OCI-M1 (cell line): Measurements from ENCODE around the gene DDR1.

Source experiments
- DNase-seq: peaks from one replicate; lab custom pipeline; 2025; lab: John Stamatoyannopoulos, UW

The DDR1 gene

GRCh38 chr6:30881392-30882203, 2.7 kb upstream of the DDR1 start:
- no peak for DNase-seq

- DNase-seq, result no peak
Observed at GRCh38 chr6:30882204-30882758, 2.0 kb upstream of the DDR1 start.

GRCh38 chr6:30882759-30883684, 1.3 kb upstream of the DDR1 start:
- DNase-seq, result no peak

- peak; percentile 30 for DNase-seq
Observed at GRCh38 chr6:30884521-30885480, 482 bp downstream of the DDR1 start.

- DNase-seq, result no peak
Observed at GRCh38 chr6:30885481-30885998, 1.2 kb downstream of the DDR1 start.

- no peak for DNase-seq
Observed at GRCh38 chr6:30885999-30886896, 1.9 kb downstream of the DDR1 start.

GRCh38 chr6:30886897-30887255, 2.6 kb downstream of the DDR1 start:
- DNase-seq, result no peak

DNA sequence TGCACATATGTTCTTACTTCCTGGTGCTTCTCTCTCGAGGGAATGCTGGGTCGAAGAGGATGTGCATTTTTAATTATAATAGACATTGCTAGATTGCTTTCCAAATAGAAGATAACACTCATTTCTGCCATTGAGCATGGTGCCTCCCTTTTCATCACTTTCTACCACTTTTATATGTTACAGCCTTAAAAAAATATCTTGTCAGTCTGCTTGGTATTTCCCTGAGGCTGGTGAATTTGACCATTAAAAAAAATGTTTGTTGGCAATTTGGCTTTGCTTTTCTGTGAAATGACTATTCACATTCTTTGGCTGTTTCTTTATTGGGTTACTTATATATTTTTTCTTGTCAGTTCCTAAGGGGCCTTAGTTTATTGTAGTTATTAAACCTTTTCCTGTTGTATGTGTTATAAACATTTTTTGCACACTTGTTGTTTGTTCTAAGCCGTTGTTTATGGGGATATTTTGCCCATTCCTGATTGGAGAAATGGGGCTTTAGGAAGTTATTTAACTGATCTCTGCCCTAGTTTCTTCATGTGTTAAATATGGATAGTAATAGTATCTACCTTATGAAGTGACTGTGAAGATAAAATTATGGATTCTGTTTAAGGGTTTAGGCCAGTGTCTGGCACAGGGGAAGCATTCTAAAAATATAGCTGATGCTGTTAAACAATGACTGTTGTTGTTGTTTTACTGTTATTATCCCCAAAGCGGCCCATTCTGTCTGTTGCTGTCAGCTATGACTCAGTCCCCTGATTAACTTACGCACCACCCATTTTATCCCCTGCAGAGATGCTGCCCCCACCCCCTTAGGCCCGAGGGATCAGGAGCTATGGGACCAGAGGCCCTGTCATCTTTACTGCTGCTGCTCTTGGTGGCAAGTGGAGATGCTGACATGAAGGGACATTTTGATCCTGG, 3.8 kb downstream of the DDR1 start:
- DNase-seq, result no peak

DNA sequence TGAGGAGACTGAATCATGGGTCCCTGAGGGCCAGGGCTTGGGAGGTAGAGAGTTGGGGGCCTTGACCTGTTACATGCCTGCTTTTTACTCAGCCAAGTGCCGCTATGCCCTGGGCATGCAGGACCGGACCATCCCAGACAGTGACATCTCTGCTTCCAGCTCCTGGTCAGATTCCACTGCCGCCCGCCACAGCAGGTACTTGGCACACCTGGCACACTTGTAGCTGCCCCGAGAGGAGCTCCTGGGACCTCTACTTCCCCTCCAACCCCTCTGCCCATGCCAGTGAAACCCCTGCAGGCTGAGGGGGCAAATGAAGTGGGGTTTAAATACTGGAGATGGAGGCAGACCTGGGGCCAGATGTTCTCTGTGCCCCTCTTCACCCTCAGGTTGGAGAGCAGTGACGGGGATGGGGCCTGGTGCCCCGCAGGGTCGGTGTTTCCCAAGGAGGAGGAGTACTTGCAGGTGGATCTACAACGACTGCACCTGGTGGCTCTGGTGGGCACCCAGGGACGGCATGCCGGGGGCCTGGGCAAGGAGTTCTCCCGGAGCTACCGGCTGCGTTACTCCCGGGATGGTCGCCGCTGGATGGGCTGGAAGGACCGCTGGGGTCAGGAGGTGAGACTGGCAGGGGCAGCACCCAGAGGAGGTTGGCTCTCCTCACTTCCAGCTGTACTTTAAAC, 4.6 kb downstream of the DDR1 start:
- no peak for DNase-seq

GRCh38 chr6:30889496-30889885, 5.2 kb downstream of the DDR1 start:
- DNase-seq, result no peak

DNA sequence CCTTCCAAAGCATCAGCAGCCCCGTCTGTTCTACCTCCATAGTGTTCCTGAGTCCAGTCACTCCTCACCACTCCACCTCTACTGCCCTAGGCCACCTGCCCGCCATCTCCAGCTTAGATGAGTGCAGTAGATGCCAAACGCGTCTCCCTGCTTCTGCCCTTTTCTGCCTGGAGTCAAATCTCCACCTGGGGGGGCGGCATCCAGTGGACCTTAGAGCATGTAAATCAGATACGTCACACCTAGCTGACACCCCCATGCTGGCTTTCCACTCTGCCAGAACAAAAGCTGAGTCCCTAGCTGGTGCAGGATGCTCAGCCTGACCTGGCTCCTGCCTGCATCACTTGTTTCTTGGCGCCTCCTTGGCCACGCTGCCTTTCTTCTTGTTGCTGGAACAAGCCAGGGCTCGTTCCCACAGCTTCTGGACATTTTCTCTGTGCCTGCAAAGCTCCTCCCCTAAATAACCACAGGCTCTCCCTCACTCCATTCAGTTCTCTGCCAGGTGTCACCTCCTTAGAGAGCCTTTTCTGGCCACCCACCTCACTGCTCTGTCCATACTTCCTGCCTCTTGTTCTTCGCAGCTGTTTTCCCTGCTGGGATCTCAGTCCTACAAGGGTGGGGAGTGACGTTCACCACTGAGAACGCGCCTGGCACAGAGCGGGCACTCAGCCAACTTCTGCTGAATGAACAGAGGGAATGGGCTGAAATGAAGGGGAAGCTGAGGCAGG, 5.8 kb downstream of the DDR1 start:
- no peak for DNase-seq

GRCh38 chr6:30890646-30891449, 6.5 kb downstream of the DDR1 start:
- DNase-seq, result no peak

- DNase-seq, result no peak
Observed at GRCh38 chr6:30891450-30891723, 7.1 kb downstream of the DDR1 start.

- DNase-seq, result no peak
Observed at GRCh38 chr6:30891816-30892538, 7.7 kb downstream of the DDR1 start.

DNA sequence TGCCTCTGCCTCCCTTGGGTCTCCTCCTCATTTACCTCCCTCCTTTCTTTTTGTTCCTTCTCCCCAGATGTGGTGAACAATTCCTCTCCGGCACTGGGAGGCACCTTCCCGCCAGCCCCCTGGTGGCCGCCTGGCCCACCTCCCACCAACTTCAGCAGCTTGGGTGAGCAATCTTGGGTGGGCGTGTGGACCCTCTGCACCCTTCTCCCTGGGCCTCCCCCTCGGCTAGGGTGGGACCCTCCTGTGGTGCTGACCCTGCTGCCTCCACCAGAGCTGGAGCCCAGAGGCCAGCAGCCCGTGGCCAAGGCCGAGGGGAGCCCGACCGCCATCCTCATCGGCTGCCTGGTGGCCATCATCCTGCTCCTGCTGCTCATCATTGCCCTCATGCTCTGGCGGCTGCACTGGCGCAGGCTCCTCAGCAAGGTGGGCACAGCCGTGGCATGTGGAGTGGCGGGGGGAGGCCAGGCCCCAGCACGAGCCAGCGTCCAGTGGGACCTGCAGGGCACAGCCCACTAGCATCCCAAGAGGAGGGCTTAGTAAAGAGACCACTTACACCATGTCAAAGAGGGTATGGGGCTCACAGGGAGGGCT, 8.8 kb downstream of the DDR1 start:
- no peak for DNase-seq

GRCh38 chr6:30893666-30894065, 9.3 kb downstream of the DDR1 start:
- DNase-seq, result no peak
